Embryonic facial prominence (tissue), 1 donor: ENCODE data around the gene RAB11FIP3.

Experiments
- DNase-seq: peaks from one replicate; pipeline ENCODE4 v3.0.0-alpha.2; 2016; ENCODE audit errors: extremely low spot score

RAB11FIP3 gene

DNA sequence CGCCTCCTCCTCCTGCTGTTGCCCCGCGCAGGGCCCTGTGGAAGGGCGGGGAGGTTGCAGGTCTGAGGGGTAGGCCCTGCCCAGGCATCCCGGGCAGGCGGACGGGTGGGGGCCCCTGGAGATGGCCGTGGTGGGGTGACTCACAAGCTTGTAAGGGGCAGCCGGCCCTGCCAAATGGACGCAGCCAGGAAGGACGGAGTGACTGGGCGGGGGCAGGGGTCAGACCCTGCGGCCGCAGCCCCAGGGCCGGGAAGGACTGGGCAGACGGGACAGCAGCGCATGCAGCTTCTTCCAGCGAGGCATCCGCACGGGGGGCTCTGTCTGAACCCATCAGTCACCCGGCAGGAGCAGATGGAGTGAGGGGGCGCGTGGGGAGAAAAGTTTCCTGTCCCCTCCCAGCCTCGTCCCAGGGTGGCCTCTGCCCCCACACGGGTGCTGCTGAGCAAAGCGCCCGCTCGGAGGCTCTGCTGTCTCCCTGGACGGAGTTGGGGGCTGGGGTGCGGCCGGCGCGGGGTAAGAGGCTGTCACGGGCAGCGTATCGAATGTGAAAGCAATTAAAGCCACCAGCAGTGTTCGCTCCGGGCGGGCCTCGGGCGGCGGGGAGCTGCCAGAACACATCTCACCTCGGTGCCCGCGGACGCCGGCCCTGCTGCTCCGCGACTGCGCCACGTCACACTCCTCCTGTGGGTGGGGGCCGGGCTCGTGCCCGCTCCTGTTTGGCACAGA lies 129.4 kb downstream of the RAB11FIP3 start:
- DNase-seq: no peak

DNA sequence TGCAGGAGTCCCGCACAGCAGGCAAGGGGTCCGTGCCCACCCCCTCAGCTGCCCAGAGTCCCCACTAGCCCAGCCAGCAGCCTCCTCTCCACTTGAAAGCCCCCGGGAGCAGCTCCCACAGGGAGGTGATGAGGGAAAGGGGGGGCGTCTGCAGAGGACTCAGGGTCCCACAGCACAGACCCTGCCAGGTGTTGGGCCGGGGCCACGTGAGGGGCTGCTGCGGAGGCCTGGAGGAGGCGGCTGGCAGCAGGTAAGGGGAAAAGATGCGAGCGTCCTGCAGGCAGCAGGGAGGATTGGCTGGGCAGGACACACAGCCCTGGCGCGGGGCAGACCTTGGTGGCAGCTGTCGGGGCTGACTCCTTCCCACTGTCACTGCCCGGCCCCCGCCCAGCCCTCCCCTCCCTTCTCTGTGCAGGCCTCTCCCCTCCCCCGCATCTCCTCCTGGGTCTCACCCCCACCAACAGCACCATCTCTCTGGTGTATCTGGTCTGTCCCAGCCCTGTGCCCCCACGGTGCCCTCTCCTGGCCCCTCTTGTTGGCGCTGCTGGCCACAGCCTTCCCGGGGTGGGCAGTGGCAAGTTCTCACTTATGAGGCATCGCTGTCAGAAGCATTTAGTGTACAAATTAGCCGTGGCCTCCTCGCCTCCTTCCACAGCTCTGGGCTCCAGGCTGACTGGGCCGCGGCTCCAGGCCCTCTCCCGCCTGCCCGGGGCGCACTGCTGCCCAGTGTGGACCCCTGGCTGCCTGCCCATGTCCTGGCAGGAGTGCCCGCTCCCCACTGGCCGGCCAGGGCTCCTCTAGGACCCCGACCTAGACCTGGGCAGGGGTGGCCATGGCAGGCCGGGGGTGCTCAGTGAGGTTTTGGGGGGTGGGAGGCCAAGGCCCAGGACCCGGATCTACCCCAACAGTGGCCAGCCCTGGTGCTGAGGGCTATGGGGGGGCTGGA lies 130.4 kb downstream of the RAB11FIP3 start:
- DNase-seq: no peak

DNA sequence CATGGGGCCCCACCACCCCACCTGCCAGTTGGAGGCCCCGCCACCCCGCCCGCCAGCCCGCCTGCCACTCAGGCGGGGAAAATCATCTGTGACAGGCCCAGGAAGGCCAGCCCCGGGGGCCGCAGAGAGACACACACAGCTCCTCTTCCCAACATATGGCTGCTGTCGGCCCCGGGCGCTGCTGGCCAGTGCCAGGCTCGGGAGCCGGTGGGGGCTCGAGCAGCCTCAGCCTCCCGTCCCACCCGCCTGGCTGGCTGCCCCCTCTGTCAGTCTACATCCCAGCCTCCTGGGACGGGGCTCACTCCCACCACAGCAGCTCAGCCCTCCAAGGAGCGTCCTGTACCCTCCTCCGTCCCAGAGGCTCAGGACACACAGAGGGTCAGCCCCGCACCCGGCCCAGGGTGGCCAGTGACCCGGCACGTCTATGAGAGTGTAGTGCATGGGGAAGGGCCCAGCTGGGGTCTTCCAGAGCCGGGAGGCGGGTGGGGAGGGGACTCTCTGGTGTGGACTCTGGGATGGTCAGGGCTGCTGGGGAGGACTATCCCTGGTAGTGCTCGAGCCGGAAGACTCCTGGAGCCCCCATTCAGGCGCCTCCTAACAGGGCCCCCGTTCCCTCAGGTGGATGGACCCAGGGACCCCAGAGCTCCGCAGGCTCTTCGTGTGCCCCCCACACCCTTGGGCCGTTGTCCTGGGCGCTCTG lies 131.2 kb downstream of the RAB11FIP3 start:
- no peak for DNase-seq

DNA sequence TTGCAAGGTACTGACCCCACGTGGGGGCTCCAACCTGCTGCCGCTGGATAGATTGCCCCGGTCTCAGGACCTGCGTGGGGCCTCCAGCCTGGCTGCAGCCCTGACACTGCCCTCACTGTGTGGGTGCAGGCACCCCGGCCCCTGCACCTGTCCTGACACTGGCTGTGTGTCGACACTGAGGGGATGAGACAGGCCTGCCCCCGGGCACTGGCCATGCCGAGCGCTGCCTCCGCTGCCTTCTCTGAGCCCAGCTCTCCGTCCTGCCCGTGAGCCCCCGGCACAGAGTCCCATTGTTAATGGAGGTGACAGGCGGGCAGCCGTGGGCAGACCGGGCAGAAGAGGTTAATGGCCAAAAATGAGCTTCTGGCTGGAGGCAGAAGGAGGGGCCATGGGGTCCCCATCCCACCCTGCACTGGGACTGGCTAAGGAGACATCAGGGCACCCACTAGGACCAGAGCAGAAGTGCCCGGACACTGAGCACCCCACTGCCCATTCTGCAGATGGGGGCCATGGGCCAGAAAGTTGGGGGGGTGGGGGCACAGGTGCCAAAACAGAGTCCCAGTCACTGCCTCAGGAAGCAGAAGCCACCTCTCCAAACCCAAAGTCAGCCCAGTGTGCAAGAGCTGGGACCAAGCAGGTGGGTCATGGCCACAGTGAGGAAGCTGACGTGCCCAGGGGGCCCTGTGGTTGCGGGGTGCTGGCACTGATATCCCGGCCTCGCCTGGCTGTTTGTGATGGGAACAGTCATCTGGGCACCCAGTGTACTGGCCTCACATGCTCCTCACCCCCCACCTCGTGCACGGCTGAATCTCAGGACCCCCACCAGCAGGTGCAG lies 132.2 kb downstream of the RAB11FIP3 start:
- DNase-seq: no peak

DNA sequence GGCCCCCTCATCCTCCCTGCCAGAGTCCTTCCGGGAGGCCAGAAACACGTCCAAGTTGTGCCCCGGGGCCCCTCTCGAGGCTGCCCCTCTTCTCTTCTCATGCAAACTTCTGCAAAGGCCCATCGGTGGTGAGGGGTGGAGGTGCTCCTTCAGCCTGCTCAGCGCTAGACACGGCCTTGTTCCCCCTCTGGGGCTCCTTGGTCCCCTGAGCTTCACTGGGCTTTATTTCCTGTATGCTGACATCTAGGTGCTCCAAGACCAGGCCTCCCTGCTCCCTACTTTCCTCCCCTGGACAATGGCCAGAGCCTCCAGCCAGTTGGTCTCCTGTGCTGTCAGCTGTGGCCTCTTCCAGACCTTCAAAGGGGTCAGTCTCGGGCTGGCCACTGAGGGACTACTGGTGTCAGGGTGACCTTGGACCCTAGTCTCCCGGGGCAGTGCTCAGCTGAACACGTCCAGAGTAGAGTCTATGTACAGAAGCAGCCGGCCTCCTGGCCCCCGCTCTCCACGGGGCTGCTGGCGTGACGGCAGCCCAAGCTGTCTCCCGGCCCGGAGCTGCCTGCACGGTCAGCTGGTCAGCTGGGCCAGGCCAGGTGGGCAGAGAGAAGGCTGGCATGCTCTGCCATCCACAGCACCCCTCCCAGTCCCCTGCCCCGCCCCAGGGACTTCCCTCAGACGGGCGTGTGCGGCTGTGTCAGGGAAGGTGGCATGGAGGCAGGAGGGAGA lies 133.0 kb downstream of the RAB11FIP3 start:
- no peak for DNase-seq

DNA sequence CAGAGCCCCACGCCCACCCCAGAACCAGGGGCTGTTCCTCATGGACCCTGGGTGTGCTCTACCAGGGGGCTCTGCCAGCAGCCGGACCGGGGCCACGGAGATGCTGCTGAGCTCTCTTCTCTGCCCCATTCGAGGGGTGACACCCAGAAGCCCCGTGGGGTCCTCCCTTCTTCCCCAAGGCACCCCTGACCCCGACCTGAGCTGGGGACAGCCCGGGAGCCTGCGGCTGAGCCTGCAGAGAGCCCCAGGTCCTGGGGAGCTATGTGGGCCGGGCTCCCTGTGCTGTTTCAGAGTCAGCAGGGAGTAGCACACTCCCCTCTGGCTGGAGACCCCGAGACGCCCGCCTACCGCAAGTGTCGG lies 133.6 kb downstream of the RAB11FIP3 start:
- DNase-seq: no peak

DNA sequence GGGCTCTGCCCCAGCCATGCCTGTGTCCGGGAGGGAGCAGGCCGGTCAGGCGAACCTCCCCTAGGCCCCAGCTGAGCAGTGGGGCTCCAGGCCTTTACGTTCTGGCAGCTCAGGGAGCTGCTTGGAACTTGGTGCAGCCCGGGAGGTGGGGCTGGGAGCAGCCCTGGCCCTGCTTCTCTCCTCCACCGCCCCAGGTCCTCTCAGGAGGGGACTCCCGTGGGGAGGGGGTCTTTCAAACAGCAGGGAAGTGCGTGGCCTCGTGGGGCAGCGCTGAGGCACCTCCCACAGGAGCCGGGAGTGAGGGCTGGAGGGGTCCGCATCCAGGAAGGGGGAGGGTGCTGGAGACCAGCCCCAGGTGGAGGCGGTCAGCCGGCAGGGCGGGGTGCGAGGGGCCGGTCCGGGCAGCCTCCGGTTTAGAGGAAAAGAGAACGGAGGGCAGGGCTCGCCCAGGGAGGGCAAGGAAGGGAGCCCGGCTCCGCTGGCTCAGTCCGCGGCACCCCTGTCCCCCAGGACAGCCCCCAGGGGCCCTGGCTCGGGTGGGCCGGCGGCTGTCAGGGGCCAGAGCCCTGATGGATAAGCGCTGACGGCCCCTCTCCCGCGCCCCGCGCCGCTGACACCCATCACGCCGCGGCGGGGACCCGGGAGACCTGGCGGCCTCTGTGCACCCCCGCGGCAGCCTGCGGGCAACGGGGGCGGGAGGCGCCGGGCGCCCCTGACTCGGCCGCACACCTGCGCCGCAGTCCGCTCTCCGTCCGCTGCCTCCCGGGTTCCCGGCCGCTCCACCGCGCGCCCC lies 134.2 kb downstream of the RAB11FIP3 start:
- no peak for DNase-seq

DNA sequence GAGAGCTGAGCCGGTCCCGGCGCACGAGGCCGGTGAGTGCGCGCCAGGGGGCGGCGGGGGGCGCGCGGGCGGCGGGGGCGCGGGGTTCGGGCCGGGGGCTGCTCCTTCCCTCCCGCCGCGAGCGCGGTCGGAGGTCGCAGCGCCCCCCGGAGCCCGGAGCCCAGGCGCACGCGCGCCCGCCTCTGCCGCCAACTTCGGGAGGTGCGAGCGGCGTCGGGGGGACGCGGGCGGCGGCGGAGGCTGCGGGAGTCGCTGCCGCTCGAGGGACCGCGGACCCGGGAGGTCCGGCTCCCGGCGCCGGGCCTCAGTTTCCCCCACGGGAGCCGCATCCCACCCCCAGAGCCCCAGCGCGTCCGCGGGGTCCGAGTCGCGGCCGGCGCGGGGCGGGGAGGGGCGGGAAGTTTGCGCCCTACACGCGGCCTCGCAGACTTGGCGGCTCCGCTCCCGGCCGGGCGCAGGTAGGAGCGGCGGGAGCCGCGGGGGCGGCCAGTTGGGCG lies 134.8 kb downstream of the RAB11FIP3 start, which contains the start of gene PRR35:
Gene PRR35, plus strand, starts transcription at position 191 of the 497 bp plus-strand sequence. CDS start 2,901 bp downstream, outside the sequence.
- no peak for DNase-seq

DNA sequence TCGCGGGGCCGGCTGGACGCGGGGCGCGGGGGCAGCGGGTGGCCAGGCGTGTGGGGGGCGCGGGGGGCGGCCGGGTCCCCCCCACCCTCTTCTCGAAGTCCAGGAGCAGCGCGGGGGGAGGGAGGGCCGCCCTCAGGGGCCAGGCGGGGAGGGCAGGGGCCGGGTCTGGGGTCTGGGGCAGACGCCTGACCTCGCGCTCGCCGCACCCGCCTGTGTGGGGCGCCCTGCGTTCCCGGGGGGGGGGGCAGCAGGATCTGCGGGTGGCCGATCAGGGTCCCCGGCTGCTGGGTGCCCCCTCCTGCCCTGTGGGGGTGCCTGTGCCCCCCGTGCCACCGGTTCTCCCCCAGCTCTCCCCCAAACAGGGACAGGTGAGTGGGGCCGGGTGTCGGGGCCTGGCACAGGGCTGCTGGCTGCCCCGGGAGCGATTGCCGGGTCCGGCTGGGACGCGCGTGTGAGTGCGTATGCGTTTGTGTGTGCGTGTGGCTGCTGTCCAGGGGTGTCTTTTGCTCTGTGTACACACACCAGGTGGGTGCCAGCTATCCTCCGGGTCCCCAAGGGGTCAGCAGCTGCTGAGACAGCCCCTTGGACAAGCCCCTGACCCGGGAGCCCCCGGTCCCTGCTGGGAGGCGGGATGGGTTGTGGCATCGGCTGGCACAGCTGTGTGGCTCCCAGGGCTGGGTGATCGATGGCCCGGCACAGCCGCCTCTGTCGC lies 135.4 kb downstream of the RAB11FIP3 start:
- no peak for DNase-seq

DNA sequence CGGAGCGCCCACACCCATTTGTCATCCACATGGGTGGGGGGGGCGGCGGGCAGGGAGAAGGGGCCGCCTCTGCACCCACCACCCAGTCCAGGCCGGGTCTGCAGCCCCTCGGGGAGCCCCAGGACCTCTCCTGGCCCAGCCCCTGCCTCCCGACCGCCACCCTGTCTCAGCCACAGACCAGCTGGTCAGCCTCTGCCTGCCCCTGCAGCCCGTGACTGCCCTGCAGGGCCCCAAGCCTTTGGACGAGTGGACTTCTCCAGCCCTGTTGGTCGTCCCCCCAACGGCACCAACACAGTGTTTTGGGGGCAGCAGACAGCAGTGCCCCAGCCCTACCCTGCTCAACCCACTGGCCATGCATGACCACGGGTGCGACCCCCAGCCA lies 136.0 kb downstream of the RAB11FIP3 start:
- no peak for DNase-seq

DNA sequence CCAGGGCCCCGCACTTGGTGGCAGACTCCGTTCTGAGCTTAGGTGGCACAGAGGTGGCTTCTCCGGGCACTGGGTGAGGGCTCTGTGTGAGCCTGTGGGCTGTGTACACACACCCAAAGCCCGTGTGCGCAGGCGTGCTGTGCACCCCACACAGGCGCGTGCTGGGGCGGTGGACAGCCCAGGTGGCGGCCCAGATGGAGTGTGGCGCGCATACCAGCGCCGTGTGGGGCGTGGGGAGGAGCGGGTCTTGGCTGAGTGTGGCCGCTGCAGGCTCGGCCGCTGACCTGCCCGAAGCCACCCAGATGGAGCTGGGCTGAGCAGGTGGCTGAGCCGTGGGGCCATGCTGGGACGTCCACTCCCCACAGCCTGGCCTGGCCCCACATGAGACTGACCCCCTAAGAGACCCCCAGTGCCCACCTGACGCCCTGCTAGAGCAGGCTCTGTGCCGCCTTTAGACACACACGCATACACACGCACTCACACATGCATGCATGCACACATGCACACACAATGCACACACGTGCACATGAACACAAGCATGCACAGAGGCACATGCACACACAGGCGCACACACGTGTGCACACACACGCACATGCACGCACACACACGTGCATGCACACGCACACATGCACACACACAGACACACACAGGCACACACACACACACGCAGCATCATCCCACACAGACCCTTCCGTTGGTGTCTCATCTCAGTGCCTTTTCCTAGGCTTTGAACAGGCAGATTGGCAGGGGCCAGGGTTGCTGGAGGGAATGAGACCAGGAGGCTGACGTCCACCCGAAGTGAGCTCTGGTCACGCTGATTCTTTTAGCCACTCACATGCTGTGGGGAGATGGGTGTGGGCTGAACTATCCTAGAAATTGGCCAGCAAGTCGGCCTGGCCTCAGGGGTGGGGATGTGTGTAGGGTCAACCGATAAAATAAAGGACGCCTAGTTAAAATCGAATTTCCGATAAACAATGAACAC lies 136.8 kb downstream of the RAB11FIP3 start:
- DNase-seq: no peak

DNA sequence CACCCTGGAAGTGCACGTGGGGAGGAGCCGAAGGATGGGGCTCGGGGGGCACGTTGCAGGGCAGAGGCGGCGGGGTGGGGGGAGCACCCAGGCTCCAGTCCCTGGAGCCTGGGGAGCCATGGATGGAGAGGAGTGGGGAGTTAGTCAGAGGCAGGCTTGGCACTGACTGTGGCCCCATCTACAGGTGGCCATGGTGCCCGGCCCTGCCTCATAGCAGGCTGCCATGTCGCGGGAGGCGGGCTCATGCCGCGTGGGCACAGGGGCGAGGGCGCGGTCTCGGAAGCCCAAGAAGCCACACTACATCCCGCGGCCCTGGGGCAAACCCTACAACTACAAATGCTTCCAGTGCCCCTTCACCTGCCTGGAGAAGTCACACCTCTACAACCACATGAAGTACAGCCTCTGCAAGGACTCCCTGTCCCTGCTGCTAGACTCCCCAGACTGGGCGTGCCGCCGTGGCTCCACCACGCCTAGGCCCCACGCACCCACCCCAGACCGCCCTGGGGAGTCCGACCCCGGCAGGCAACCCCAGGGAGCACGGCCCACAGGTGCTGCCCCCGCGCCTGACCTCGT lies 137.7 kb downstream of the RAB11FIP3 start:
- DNase-seq: no peak

DNA sequence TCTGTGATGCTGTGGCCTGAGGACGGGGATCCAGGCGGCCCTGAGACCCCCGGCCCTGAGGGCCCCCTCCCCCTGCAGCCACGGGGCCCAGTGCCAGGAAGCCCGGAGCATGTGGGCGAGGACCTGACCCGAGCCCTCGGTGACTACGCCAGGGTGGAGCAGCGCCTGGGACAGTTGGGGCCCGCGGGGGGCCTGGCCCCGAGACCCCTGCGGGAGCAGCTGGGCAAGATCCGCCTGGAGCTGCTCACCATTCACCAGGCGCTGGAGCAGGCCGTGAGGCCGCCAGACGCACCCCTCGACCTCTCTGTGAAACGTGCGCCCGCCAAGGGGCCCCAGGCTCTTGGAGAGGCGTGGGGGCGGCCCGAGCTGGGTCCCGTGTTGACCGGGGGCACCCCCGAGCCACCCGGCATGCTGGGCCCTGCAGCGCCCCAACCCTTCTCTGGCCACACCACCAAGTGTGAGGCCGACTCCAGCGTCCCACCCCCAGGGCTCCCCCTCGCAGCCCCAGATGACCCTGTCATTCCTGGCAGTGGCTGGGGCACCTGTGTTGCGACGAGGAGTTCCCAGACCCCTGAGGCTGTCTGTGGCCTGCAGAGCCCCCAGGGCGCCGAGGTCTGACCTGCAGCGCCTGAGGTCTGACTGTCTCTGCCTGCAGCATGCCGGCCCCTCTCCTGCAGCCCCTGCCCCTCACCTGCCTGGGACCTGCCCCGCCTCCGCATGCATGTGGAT lies 139.4 kb downstream of the RAB11FIP3 start:
- no peak for DNase-seq

DNA sequence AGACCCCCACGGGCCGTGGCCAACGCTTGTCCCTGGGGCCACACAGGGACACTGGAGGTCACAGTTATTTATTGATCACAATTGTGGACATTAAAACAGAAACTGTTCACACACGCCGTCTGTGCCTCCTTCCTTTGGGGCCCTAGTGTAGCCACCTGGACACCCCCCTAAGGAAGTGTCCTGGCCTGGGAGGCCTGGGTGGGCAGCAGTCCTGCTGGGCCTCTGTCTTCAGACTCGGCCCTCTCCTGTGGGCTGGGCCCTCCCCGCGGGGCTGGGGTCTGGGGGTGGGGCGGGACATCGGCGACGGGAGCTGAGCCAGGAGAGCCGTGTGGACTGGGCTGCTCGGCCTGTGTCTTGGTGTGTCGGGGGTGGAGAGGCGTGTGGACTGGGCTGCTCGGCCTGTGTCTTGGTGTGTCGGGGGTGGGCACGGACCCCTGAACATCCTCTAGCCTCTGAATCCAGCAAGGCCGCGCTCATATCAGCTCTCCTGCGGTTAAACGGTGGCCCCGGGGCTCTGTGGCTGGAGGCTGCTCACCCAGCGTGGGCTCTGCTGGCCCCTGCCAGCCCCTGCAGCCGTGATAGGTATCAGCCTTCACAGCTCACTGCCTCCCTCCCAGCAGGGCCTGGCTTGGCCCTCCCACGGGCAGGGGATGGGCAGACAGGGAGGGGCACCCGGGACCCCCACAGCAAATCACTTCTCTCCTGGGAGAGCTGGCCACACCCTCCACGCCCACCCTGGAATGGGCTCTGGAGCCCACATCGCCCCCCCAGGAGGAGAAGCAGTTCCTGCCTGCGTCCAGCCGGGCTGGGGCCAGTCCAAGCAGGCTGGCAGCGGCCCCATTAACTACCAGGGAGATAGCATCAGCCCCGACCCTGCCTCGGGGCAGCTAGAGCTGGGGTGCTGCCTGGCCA lies 140.2 kb downstream of the RAB11FIP3 start:
- DNase-seq: no peak

DNA sequence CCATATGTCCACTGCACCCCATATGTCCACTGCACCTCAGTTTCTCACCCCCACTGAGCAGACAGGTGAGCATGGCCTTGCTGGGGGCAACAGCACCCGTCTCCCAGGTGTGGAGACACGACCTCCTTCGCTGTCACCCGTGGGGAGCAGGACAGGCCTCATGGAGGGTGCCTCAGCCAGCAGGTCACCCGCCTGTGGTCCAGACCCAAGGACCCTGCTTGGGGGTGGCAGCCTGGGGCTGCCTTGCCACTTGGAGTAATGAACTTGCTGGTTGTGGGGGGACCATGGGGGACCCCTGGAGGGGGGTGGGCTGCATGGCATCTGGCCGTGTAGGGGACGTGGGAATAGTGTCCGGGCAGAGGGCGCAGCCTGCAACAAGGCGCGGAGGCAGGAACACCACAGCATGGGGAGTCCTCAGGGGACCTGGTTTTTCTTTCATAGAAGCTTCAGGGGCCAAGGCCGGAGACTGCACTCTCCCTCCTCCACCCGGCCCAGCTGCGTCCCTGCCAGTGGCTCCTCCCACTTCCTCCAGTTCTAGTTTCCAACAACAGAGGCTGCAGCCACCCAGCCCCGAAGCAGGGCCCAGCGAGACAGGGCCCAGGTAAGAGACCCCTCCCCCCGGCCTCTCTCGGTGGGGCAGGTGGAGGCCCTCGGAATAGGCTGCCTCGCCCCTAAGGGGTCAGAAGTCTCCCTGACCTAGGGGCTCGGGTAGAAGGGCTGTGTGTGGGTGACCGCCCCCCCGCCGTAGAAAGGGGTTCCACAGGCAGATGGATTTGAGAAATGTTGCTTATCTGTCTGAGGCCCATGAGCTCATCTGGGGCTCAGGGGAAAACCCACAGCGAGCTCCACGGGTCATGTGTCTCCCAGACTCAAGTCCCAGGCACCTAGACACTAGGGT lies 141.3 kb downstream of the RAB11FIP3 start, which contains the start of gene NHLRC4:
Gene NHLRC4, plus strand, starts transcription at position 531 of the 898 bp plus-strand sequence. CDS start 1,043 bp downstream, outside the sequence.
- no peak for DNase-seq
